HG02610 (cell line): ENCODE measurements around the gene PTTG1IP2.

Source experiments
- ATAC-seq: cut with Tn5 transposase; IDR thresholded peaks from one replicate; pipeline ENCODE4 v1.9.1; 2021; ENCODE audit warnings: mild to moderate bottlenecking, moderate library complexity; ENCODE audit not compliant: unreplicated experiment

Gene PTTG1IP2

GRCh38 chr7:90552521-90552920 lies 83.1 kb downstream of the PTTG1IP2 start:
- no peak for ATAC-seq

GRCh38 chr7:90560730-90561129 lies 91.3 kb downstream of the PTTG1IP2 start:
- ATAC-seq, result no peak
